Left lung (tissue), 10 donors: ENCODE results near the gene MTMR11. TPM values are rescaled to one million over a fixed set of nuclear protein-coding genes. Genes with fewer than 3 reads are reported as not detected.
A peak's percentile ranks its signal among the peaks of the same experiment; 100 is the strongest.

ENCODE experiments used
- ATAC-seq: fragments of 200-7000 bp; cut with Tn5 transposase; one replicate; pipeline ENCODE4 v1.9.1; 2020; ENCODE audit warnings: moderate library complexity
- DNase-seq, 4 donors: peaks; one replicate each; pipeline ENCODE4 v3.0.0-alpha.2; 2013 to 2020
- H3K27ac ChIP-seq, 2 donors: fragments of 200-600 bp; sonication (generic) in 1 of 2; one replicate each; pipeline versions ENCODE4 v1.5.0 to v1.8.0; 2020 to 2021
- H3K27me3 ChIP-seq, 2 donors: fragments of 200-600 bp; sonication (generic) in 1 of 2; one replicate each; pipeline versions ENCODE4 v1.5.0 to v1.8.0; 2020 to 2021
- H3K36me3 ChIP-seq, 2 donors: fragments of 200-600 bp; sonication (generic) in 1 of 2; one replicate each; pipeline versions ENCODE4 v1.5.0 to v1.8.0; 2020 to 2021
- H3K4me1 ChIP-seq, 2 donors: fragments of 200-600 bp; one replicate each; pipeline ENCODE4 v1.8.0; 2021
- H3K4me3 ChIP-seq, 2 donors: fragments of 200-600 bp; sonication (generic) in 1 of 2; one replicate each; pipeline versions ENCODE4 v1.5.0 to v1.8.0; 2020 to 2021; ENCODE audit warnings: mild to moderate bottlenecking in 1 of 2
- H3K9me3 ChIP-seq, 2 donors: fragments of 200-600 bp; sonication (generic) in 1 of 2; one replicate each; pipeline versions ENCODE4 v1.5.0 to v1.8.0; 2020 to 2021
- intact Hi-C, 2 donors: fragments of 100-400 bp; cut with DNase I; formaldehyde crosslinking; loops; one replicate each; pipeline versions ENCODE4 v1.11.2 to v1.14.2; 2022
- polyA plus RNA-seq, 6 donors: library from polyadenylated mRNA; unstranded; fragments of 120-200 nt; gene quantifications; one replicate each; pipeline ENCODE4 v1.2.1, GENCODE V29; 2013; ENCODE audit not compliant: insufficient read length in 6 of 6
- total RNA-seq, 2 donors: library from RNA; stranded (reverse); fragmentation: NEBNext Ultra II Directional; extraction: Animal tissue kit (Norgen Biotek cat#: 25700); gene quantifications; one replicate each; pipeline ENCODE4 v1.2.1, GENCODE V29; 2021
- TF ChIP-seq, protein P1 (sequence below), 2 donors: fragments of 200-600 bp; sonication (generic) in 1 of 2; IDR thresholded peaks; one replicate each; pipeline versions ENCODE4 v1.5.0 to v1.8.0; 2021; ENCODE audit warnings: antibody characterized with exemption in 2 of 2
- donor health status: DM: no; HTN: yes; CAD: no.
- donor health status: DM: no; HTN: no; CAD: no.

MTMR11 gene
- total and polyA plus RNA-seq, 8 donors = 12.7 to 34.2 (median 26.0) TPM

- ATAC-seq (no peak), DNase-seq (no peak)
- Histone ChIP-seq H3K27me3 (no peaks in the 10 kb centered on the region), H3K4me3 (no peak overlapping the region), H3K9me3 (no peaks in the 10 kb centered on the region), H3K36me3 (peaks cover 0 to 4% of the 10 kb centered on the region in 2 donors), H3K4me1 (peaks cover 4 to 47% of the 10 kb centered on the region in 2 donors), H3K27ac (peak overlapping the region in 1 of 2 donors; percentile 37)
- intact Hi-C loops = no loop called here
- TF ChIP-seq, protein P1, sequence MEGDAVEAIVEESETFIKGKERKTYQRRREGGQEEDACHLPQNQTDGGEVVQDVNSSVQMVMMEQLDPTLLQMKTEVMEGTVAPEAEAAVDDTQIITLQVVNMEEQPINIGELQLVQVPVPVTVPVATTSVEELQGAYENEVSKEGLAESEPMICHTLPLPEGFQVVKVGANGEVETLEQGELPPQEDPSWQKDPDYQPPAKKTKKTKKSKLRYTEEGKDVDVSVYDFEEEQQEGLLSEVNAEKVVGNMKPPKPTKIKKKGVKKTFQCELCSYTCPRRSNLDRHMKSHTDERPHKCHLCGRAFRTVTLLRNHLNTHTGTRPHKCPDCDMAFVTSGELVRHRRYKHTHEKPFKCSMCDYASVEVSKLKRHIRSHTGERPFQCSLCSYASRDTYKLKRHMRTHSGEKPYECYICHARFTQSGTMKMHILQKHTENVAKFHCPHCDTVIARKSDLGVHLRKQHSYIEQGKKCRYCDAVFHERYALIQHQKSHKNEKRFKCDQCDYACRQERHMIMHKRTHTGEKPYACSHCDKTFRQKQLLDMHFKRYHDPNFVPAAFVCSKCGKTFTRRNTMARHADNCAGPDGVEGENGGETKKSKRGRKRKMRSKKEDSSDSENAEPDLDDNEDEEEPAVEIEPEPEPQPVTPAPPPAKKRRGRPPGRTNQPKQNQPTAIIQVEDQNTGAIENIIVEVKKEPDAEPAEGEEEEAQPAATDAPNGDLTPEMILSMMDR (IDR thresholded peaks at IDR 0.05) = no peak
Measured at GRCh38 chr1:149931212-149931790, 5.4 kb downstream of the MTMR11 start.

- peaks cover 7 to 52% of the 10 kb centered on the region in 2 donors for H3K4me1 ChIP-seq
- no peak overlapping the region for H3K4me3 ChIP-seq
- TF ChIP-seq, protein P1 (IDR thresholded peaks at IDR 0.05) = no peak
- H3K27me3 ChIP-seq = no peaks in the 10 kb centered on the region
- DNase-seq (no peak), ATAC-seq (no peak)
- H3K27ac ChIP-seq = no peak overlapping the region
- H3K36me3 ChIP-seq = peaks cover 0 to 18% of the 10 kb centered on the region in 2 donors
- intact Hi-C loops = no loop called here
- H3K9me3 ChIP-seq = no peaks in the 10 kb centered on the region
Measured at GRCh38 chr1:149929856-149930255, 6.8 kb downstream of the MTMR11 start.

GRCh38 chr1:149928401-149928724, 8.3 kb downstream of the MTMR11 start:
- peaks cover 7 to 57% of the 10 kb centered on the region in 2 donors for H3K4me1 ChIP-seq
- DNase-seq (no peak), ATAC-seq (no peak)
- intact Hi-C loops = no loop called here
- no peaks in the 10 kb centered on the region for H3K27me3 ChIP-seq
- H3K9me3 ChIP-seq = no peaks in the 10 kb centered on the region
- H3K27ac ChIP-seq = peak overlapping the region; percentile 96 to 98
- TF ChIP-seq, protein P1 (IDR thresholded peaks at IDR 0.05) = no peak
- H3K4me3 ChIP-seq = peak overlapping the region; percentile 80 to 89
- H3K36me3 ChIP-seq = peaks cover 0 to 33% of the 10 kb centered on the region in 2 donors

GRCh38 chr1:149927563-149928400, 8.9 kb downstream of the MTMR11 start, which contains the start of gene SF3B4:
SF3B4 (minus strand) TSS chr1:149927803; CDS start chr1:149927759, 44 bp downstream.
- Histone ChIP-seq H3K4me3 (peak within 1 kb of the TSS; percentile 80 to 89), H3K9me3 (no peaks in the 10 kb centered on the region), H3K36me3 (peaks cover 0 to 39% of the 10 kb centered on the region in 2 donors), H3K4me1 (peaks cover 7 to 57% of the 10 kb centered on the region in 2 donors), H3K27ac (peak within 1 kb of the TSS; percentile 96 to 98), H3K27me3 (no peaks in the 10 kb centered on the region)
- ATAC-seq (peak; percentile 100), DNase-seq (peak; percentile 94 to 98 (median 96))
- TF ChIP-seq, protein P1 (IDR thresholded peaks at IDR 0.05) = no peak
- intact Hi-C loops = no loop called here

DNA sequence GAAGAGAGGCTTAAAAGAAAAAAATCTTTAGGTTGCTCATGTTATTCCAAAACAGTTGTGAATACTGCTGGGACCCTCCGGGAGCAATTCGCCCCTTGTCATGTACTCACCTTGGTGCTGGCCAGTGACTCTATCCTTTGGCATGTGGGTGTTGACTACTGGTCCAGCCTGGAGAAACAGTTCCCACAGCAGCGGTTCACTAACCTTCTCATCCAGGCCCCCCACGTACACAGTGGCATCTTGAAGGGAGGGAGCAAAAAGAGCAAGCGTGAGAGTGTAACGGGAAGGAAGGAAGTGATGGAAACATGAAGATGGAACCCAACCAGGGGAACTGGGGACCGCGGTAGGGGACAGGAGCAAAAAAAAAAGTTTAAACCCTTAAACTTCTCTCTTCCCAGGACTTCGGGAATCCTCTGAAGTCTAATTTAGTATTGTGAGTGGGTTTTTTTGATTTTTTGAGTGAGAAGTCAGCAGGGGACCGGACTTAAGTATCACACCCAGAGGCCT, 9.6 kb downstream of the MTMR11 start:
- DNase-seq = no peak
- H3K4me1 ChIP-seq = peaks cover 7 to 56% of the 10 kb centered on the region in 2 donors
- H3K27ac ChIP-seq = peak overlapping the region; percentile 96 to 98
- H3K4me3 ChIP-seq = peak overlapping the region; percentile 80 to 89
- ATAC-seq = no peak
- intact Hi-C loops = no loop called here
- H3K36me3 ChIP-seq = peaks cover 0 to 46% of the 10 kb centered on the region in 2 donors
- no peaks in the 10 kb centered on the region for H3K27me3 ChIP-seq
- no peaks in the 10 kb centered on the region for H3K9me3 ChIP-seq
- TF ChIP-seq, protein P1 (IDR thresholded peaks at IDR 0.05) = no peak
